SK-N-SH (cell line): Measurements from ENCODE around the gene MYOM1. TPM values are rescaled to one million over a fixed set of nuclear protein-coding genes. Genes with fewer than 3 reads are reported as not detected.

ENCODE experiments used
- CTCF ChIA-PET: fragments of 300-600, 350-600 bp; formaldehyde crosslinking; extraction: SDS; loops from one replicate; lab custom pipeline; 2021; lab: Yijun Ruan, JAX
- POLR2A ChIA-PET: fragments of 350-600 bp; sonication (Branson Sonifier 250); formaldehyde crosslinking; extraction: SDS; loops from one replicate; lab custom pipeline; 2020; ENCODE audit warnings: antibody characterized with exemption, inconsistent platforms; lab: Yijun Ruan, JAX
- DNase-seq: peaks from one replicate; pipeline ENCODE4 v3.0.0; 2012
- H2AFZ ChIP-seq: fragments of 200-600 bp; sonication (generic); 2 replicates; pipeline ENCODE4 v1.8.1; 2016; ENCODE audit warnings: antibody characterized with exemption, mild to moderate bottlenecking, low read depth
- H3F3A ChIP-seq: fragments of 200-600 bp; sonication (generic); replicated peaks from 2 replicates; pipeline ENCODE3; 2016; ENCODE audit warnings: antibody characterized with exemption, mild to moderate bottlenecking; ENCODE audit not compliant: insufficient read depth
- H3K27ac ChIP-seq, 2 experiments: fragments of 200-500 bp in 1 of 2; fragments of 200-600 bp in 1 of 2; sonication (Bioruptor generic) in 1 of 2; sonication (generic), shearing (Covaris generic) in 1 of 2; 2 replicates each; pipeline versions ENCODE4 v1.5.1 to v1.6.1; 2014 to 2016; ENCODE audit warnings: low read depth in 2 of 2, inconsistent platforms in 1 of 2, low read length in 1 of 2, mild to moderate bottlenecking in 1 of 2, mixed read lengths in 1 of 2
- H3K27me3 ChIP-seq: fragments of 200-600 bp; sonication (generic), shearing (Covaris generic); 2 replicates; pipeline ENCODE4 v1.6.1; 2016; ENCODE audit warnings: mixed run types; ENCODE audit not compliant: insufficient read depth
- H3K36me3 ChIP-seq, 2 experiments: fragments of 200-500 bp in 1 of 2; fragments of 200-600 bp in 1 of 2; sonication (Bioruptor generic) in 1 of 2; sonication (generic) in 1 of 2; replicated peaks in 1 of 2; 2 replicates each; pipeline versions ENCODE3 to v1.5.1; 2014 to 2016; ENCODE audit warnings: low read length in 1 of 2, mild to moderate bottlenecking in 1 of 2; ENCODE audit not compliant: insufficient read depth in 2 of 2, control insufficient read depth in 1 of 2
- H3K4me1 ChIP-seq, 2 experiments: fragments of 200-500 bp in 1 of 2; fragments of 200-600 bp in 1 of 2; sonication (Bioruptor generic) in 1 of 2; sonication (generic), shearing (Covaris generic) in 1 of 2; 2 replicates each; pipeline versions ENCODE4 v1.5.1 to v1.6.1; 2014 to 2016; ENCODE audit warnings: low read depth in 1 of 2, low read length in 1 of 2, mixed run types in 1 of 2; ENCODE audit not compliant: insufficient read depth in 2 of 2, control insufficient read depth in 1 of 2
- H3K4me2 ChIP-seq: fragments of 200-600 bp; sonication (generic), shearing (Covaris generic); 2 replicates; pipeline ENCODE4 v1.6.1; 2017; ENCODE audit warnings: mixed run types
- H3K4me3 ChIP-seq, 2 experiments: fragments of 200-500 bp in 1 of 2; fragments of 200-600 bp in 1 of 2; sonication (Bioruptor generic) in 1 of 2; sonication (generic), shearing (Covaris generic) in 1 of 2; 2 replicates each; pipeline versions ENCODE4 v1.5.1 to v1.8.1; 2014 to 2016; ENCODE audit warnings: low read depth in 2 of 2, inconsistent platforms in 1 of 2, low read length in 1 of 2, mild to moderate bottlenecking in 1 of 2, mixed read lengths in 1 of 2, moderate library complexity in 1 of 2
- H3K79me2 ChIP-seq: fragments of 200-600 bp; sonication (generic); 2 replicates; pipeline ENCODE4 v1.8.1; 2017; ENCODE audit warnings: mild to moderate bottlenecking; ENCODE audit not compliant: insufficient read depth
- H3K9ac ChIP-seq: fragments of 200-600 bp; sonication (generic); 2 replicates; pipeline ENCODE4 v1.6.1; 2017; ENCODE audit warnings: mixed run types
- H3K9me2 ChIP-seq: fragments of 200-600 bp; sonication (generic); 2 replicates; pipeline ENCODE4 v1.6.1; 2017; ENCODE audit warnings: mixed run types
- H3K9me3 ChIP-seq: fragments of 200-600 bp; sonication (generic); 2 replicates; pipeline ENCODE4 v1.6.1; 2017; ENCODE audit warnings: mixed run types, mild to moderate bottlenecking, moderate library complexity
- H4K20me1 ChIP-seq: fragments of 200-600 bp; sonication (generic); 2 replicates; pipeline ENCODE4 v1.6.1; 2017; ENCODE audit warnings: mild to moderate bottlenecking, mixed run types; ENCODE audit not compliant: insufficient read depth
- ELF1 ChIP-seq: IDR thresholded peaks from 2 replicates; pipeline ENCODE4 v1.4.0; 2012
- EZH2phosphoT487 ChIP-seq: fragments of 200-600 bp; sonication (generic); IDR thresholded peaks from 2 replicates; pipeline ENCODE4 v1.6.1; 2017; ENCODE audit warnings: low read depth, mixed run types, mild to moderate bottlenecking, antibody characterized with exemption, moderate library complexity, borderline replicate concordance
- FOSL2 ChIP-seq: IDR thresholded peaks from 2 replicates; pipeline ENCODE4 v1.4.0; 2012; ENCODE audit warnings: low read depth, mild to moderate bottlenecking, moderate library complexity, borderline replicate concordance
- FOXJ3 ChIP-seq: sonication (generic); formaldehyde crosslinking; IDR thresholded peaks from 2 replicates; pipeline ENCODE4 v1.5.1; 2020; ENCODE audit warnings: mild to moderate bottlenecking, missing genetic modification reagents
- GABPA ChIP-seq: IDR thresholded peaks from 2 replicates; pipeline ENCODE4 v1.4.0; 2012; ENCODE audit warnings: low read depth, mild to moderate bottlenecking
- MEF2A ChIP-seq: IDR thresholded peaks from 2 replicates; pipeline ENCODE4 v1.4.0; 2012; ENCODE audit warnings: low read depth, borderline replicate concordance
- NFIC ChIP-seq: IDR thresholded peaks from 2 replicates; pipeline ENCODE4 v1.4.0; 2012; ENCODE audit warnings: borderline replicate concordance
- NRF1 ChIP-seq: IDR thresholded peaks from 2 replicates; pipeline ENCODE4 v1.6.1; 2012; ENCODE audit warnings: low read depth, mild to moderate bottlenecking, low read length
- POLR2AphosphoS5 ChIP-seq: IDR thresholded peaks from 2 replicates; pipeline ENCODE4 v1.6.1; 2012; ENCODE audit warnings: low read depth, low read length
- RAD21 ChIP-seq: IDR thresholded peaks from 2 replicates; pipeline ENCODE4 v1.6.1; 2012; ENCODE audit warnings: mild to moderate bottlenecking, low read length
- RFX5 ChIP-seq: IDR thresholded peaks from 2 replicates; pipeline ENCODE4 v1.6.1; 2012; ENCODE audit warnings: mild to moderate bottlenecking, improper control_type of control experiment, low read length
- SIN3A ChIP-seq: IDR thresholded peaks from 2 replicates; pipeline ENCODE4 v1.6.1; 2012; ENCODE audit warnings: low read depth, mild to moderate bottlenecking, low read length, moderate library complexity, borderline replicate concordance
- SMC3 ChIP-seq: IDR thresholded peaks from 2 replicates; pipeline ENCODE4 v1.6.1; 2012; ENCODE audit warnings: low read depth, low read length, improper control_type of control experiment
- TAF1 ChIP-seq: IDR thresholded peaks from 2 replicates; pipeline ENCODE4 v1.6.1; 2012; ENCODE audit warnings: low read depth, mild to moderate bottlenecking, low read length, moderate library complexity, borderline replicate concordance
- TCF12 ChIP-seq: IDR thresholded peaks from 2 replicates; pipeline ENCODE4 v1.4.0; 2012
- USF1 ChIP-seq: IDR thresholded peaks from 2 replicates; pipeline ENCODE4 v1.4.0; 2012; ENCODE audit warnings: low read depth, borderline replicate concordance
- YY1 ChIP-seq: IDR thresholded peaks from 2 replicates; pipeline ENCODE4 v1.4.0; 2012; ENCODE audit warnings: low read depth, mild to moderate bottlenecking
- WGBS: methylation state at CpG from one replicate; pipeline ENCODE4 v1.1.6; 2017; ENCODE audit warnings: low lambda C conversion rate; 5-methylcytosine and 5-hydroxymethylcytosine counted together
- polyA plus RNA-seq, 3 experiments: library from polyadenylated mRNA; depleted of rRNA; stranded (reverse); fragments of >200 nt; gene quantifications; 2 replicates each; pipeline ENCODE4 v1.2.3, GENCODE V29; 2012
- TF ChIP-seq, protein P1 (sequence below): IDR thresholded peaks from 2 replicates; pipeline ENCODE4 v1.4.0; 2012; ENCODE audit warnings: low read depth
- TF ChIP-seq, protein P2 (sequence below): fragments of 200-600 bp; sonication (generic); IDR thresholded peaks from 2 replicates; pipeline ENCODE4 v1.6.1; 2017; ENCODE audit warnings: antibody characterized with exemption, mild to moderate bottlenecking, moderate library complexity
- TF ChIP-seq, protein P3 (sequence below): fragments of 150-350 bp; IDR thresholded peaks from 2 replicates; pipeline ENCODE4 v1.6.1; 2017; ENCODE audit warnings: antibody characterized with exemption, low read length, low read depth, borderline replicate concordance

MYOM1 gene
- polyA plus RNA-seq, 1 of the 3 experiments (the other 2 are of a cell fraction): 0.07 TPM

DNA sequence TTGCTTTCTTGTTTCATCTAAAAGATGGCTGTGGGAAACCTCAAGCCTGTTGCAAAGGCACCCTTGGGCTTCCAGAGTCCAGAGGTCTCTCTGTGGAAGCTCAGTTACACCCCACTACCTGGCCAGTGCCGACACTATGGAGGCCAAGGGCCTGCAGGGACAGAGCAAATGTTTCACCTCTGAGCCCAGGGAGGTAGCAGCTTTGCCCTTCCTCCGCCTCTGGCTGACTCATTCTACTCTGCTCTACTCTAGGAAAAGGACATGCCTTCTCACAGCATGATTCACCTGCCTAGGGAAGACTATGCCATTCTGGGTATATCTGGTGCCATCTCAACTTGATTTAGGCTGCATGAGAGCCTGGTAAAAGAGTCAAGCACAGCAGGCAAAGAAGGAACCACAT, 12.2 kb downstream of the MYOM1 start:
- WGBS: 31% methylated on average over 2 of the region's 2 CpGs

DNA sequence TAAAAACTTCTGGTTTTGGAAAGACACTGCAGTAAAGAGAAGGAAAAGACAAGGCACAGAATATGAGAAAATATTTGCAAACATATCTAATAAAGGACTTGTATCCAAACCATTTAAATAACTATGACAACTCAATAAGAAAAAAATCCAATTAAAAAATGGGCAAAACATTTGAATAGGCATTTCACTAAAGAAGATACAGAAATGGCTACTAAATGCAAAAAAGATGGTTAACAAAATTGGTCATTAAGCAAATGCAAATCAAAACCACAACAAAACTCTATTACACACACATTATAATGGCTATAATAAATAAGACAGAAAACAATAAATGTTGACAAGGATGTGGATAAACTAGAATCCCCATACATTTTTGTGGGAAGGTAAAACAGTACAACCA, 14.5 kb downstream of the MYOM1 start:
- Histone ChIP-seq H3K9ac (no peak overlapping the region), H3F3A (no peaks in the 10 kb centered on the region), H3K79me2 (no peaks in the 10 kb centered on the region), H3K9me2 (no peaks in the 10 kb centered on the region), H3K4me2 (no peak overlapping the region), H3K9me3 (peaks cover 22% of the 10 kb centered on the region), H3K4me1 (no peaks in the 10 kb centered on the region), H3K27ac (no peak overlapping the region), H4K20me1 (no peaks in the 10 kb centered on the region), H3K4me3 (no peak overlapping the region), H3K36me3 (peaks cover 0 to 3% of the 10 kb centered on the region in 2 experiments), H3K27me3 (no peaks in the 10 kb centered on the region), H2AFZ (no peak overlapping the region)
- DNase-seq: no peak
- ChIA-PET POLR2A (no interaction called here), CTCF (no interaction called here)
- no peak for TF ChIP-seq SIN3A
- no peak for TF ChIP-seq TAF1
- TF ChIP-seq MEF2A: no peak
- no peak for TF ChIP-seq GABPA
- TF ChIP-seq, protein P1, sequence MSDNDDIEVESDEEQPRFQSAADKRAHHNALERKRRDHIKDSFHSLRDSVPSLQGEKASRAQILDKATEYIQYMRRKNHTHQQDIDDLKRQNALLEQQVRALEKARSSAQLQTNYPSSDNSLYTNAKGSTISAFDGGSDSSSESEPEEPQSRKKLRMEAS: no peak
- TF ChIP-seq RAD21: no peak
- TF ChIP-seq NFIC: no peak
- TF ChIP-seq TCF12: no peak
- no peak for TF ChIP-seq YY1
- no peak for TF ChIP-seq ELF1
- no peak for TF ChIP-seq POLR2AphosphoS5
- no peak for TF ChIP-seq SMC3

More for the DNA sequence above, 12.2 kb downstream of the MYOM1 start:
- no peak for DNase-seq
- H3K27ac ChIP-seq: no peak overlapping the region
- no peak for TF ChIP-seq NRF1
- TF ChIP-seq FOSL2: peak; percentile 18; the same call in 1 of the 2 replicates
- ChIA-PET CTCF (no interaction called here), POLR2A (no interaction called here)
- H3K79me2 ChIP-seq: no peaks in the 10 kb centered on the region
- H4K20me1 ChIP-seq: no peaks in the 10 kb centered on the region
- H3K27me3 ChIP-seq: no peaks in the 10 kb centered on the region
- H3F3A ChIP-seq: no peaks in the 10 kb centered on the region
- peaks cover 0 to 7% of the 10 kb centered on the region in 2 experiments; a peak in 3 of 4 replicates for H3K4me1 ChIP-seq
- H3K9me3 ChIP-seq: peaks cover 17% of the 10 kb centered on the region
- no peak overlapping the region for H3K4me2 ChIP-seq
- no peak overlapping the region for H2AFZ ChIP-seq
- no peaks in the 10 kb centered on the region for H3K9me2 ChIP-seq
- H3K9ac ChIP-seq: no peak overlapping the region
- H3K4me3 ChIP-seq: no peak overlapping the region
- peaks cover 0 to 2% of the 10 kb centered on the region in 2 experiments for H3K36me3 ChIP-seq

GRCh38 chr18:3199942-3200645, 19.7 kb downstream of the MYOM1 start:
- Histone ChIP-seq H3K9ac (no peak overlapping the region), H4K20me1 (no peaks in the 10 kb centered on the region), H3K9me3 (peaks cover 19% of the 10 kb centered on the region), H3F3A (no peaks in the 10 kb centered on the region), H3K27me3 (no peaks in the 10 kb centered on the region), H3K4me3 (no peak overlapping the region), H3K36me3 (peaks cover 0 to 3% of the 10 kb centered on the region in 2 experiments), H3K4me1 (no peaks in the 10 kb centered on the region), H2AFZ (no peak overlapping the region), H3K27ac (no peak overlapping the region), H3K4me2 (no peak overlapping the region), H3K79me2 (no peaks in the 10 kb centered on the region), H3K9me2 (no peaks in the 10 kb centered on the region)
- DNase-seq: no peak
- WGBS: 63% methylated on average over 2 of the region's 2 CpGs
- CTCF ChIA-PET: interaction anchor here (0.6 to 1.0 kb wide), 2 partner anchors 18 to 48 kb away, joined by 3 read pairs; no protein-coding TSS in a partner anchor
- POLR2A ChIA-PET: no interaction called here
- TF ChIP-seq POLR2AphosphoS5 (no peak), NRF1 (no peak), EZH2phosphoT487 (no peak), USF1 (no peak), FOXJ3 (no peak), RFX5 (no peak), MEF2A (no peak)
- TF ChIP-seq, protein P2, sequence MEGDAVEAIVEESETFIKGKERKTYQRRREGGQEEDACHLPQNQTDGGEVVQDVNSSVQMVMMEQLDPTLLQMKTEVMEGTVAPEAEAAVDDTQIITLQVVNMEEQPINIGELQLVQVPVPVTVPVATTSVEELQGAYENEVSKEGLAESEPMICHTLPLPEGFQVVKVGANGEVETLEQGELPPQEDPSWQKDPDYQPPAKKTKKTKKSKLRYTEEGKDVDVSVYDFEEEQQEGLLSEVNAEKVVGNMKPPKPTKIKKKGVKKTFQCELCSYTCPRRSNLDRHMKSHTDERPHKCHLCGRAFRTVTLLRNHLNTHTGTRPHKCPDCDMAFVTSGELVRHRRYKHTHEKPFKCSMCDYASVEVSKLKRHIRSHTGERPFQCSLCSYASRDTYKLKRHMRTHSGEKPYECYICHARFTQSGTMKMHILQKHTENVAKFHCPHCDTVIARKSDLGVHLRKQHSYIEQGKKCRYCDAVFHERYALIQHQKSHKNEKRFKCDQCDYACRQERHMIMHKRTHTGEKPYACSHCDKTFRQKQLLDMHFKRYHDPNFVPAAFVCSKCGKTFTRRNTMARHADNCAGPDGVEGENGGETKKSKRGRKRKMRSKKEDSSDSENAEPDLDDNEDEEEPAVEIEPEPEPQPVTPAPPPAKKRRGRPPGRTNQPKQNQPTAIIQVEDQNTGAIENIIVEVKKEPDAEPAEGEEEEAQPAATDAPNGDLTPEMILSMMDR: no peak
- TF ChIP-seq, protein P3, sequence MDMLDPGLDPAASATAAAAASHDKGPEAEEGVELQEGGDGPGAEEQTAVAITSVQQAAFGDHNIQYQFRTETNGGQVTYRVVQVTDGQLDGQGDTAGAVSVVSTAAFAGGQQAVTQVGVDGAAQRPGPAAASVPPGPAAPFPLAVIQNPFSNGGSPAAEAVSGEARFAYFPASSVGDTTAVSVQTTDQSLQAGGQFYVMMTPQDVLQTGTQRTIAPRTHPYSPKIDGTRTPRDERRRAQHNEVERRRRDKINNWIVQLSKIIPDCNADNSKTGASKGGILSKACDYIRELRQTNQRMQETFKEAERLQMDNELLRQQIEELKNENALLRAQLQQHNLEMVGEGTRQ: no peak
